HG02870 (cell line): ENCODE results near the gene CYP24A1.
A peak's percentile ranks its signal among the peaks of the same experiment; 100 is the strongest.

Source experiments
- ATAC-seq: cut with Tn5 transposase; IDR thresholded peaks from one replicate; pipeline ENCODE4 v1.9.1; 2021; ENCODE audit warnings: mild to moderate bottlenecking, moderate library complexity; ENCODE audit not compliant: unreplicated experiment

Gene CYP24A1

GRCh38 chr20:54173653-54174456, at the start of gene CYP24A1:
Gene CYP24A1 (minus strand): TSS chr20:54173986. CDS start chr20:54173579, 407 bp downstream.
- no peak for ATAC-seq

- ATAC-seq = no peak
These were observed 49.5 kb upstream of the CYP24A1 start for GRCh38 chr20:54223285-54223684.

GRCh38 chr20:54221996-54222890, 48.5 kb upstream of the CYP24A1 start:
- ATAC-seq = no peak

- ATAC-seq = peak; percentile 74
These were observed 47.6 kb upstream of the CYP24A1 start for GRCh38 chr20:54221353-54221752.

- ATAC-seq = no peak
These were observed 46.9 kb upstream of the CYP24A1 start for GRCh38 chr20:54220722-54221121.

GRCh38 chr20:54219751-54220426, 46.1 kb upstream of the CYP24A1 start:
- no peak for ATAC-seq

GRCh38 chr20:54218470-54218869, 44.7 kb upstream of the CYP24A1 start:
- ATAC-seq = no peak

- no peak for ATAC-seq
These were observed 44.0 kb upstream of the CYP24A1 start for GRCh38 chr20:54217762-54218161.

- no peak for ATAC-seq
These were observed 41.5 kb upstream of the CYP24A1 start for GRCh38 chr20:54215157-54215789.

- no peak for ATAC-seq
These were observed 40.8 kb upstream of the CYP24A1 start for GRCh38 chr20:54214566-54214965.

- no peak for ATAC-seq
These were observed 39.1 kb upstream of the CYP24A1 start for GRCh38 chr20:54212871-54213270.

- ATAC-seq = no peak
These were observed 38.4 kb upstream of the CYP24A1 start for GRCh38 chr20:54212226-54212625.

- no peak for ATAC-seq
These were observed 35.5 kb upstream of the CYP24A1 start for GRCh38 chr20:54209216-54209813.

- ATAC-seq = peak; percentile 6
These were observed 34.9 kb upstream of the CYP24A1 start for GRCh38 chr20:54208548-54209176.

- peak; percentile 92 for ATAC-seq
These were observed 34.2 kb upstream of the CYP24A1 start, which contains the start of gene PFDN4 for GRCh38 chr20:54207743-54208547. Gene PFDN4 (plus strand): TSS chr20:54208087. CDS start chr20:54208101, 14 bp downstream.

GRCh38 chr20:54207053-54207742, 33.4 kb upstream of the CYP24A1 start:
- no peak for ATAC-seq

- no peak for ATAC-seq
These were observed 31.7 kb upstream of the CYP24A1 start for GRCh38 chr20:54205450-54205849.

- no peak for ATAC-seq
These were observed 30.7 kb upstream of the CYP24A1 start for GRCh38 chr20:54204481-54204880.
